Fibroblast of upper back skin (primary cell): ENCODE measurements around the gene CXorf58.

Experiments used
- DNase-seq: peaks from one replicate; pipeline ENCODE4 v3.0.0-alpha.2; 2013

The CXorf58 gene

GRCh38 chrX:23901060-23901459 is 6.7 kb upstream of the CXorf58 start:
- peak; percentile 56 for DNase-seq

DNA sequence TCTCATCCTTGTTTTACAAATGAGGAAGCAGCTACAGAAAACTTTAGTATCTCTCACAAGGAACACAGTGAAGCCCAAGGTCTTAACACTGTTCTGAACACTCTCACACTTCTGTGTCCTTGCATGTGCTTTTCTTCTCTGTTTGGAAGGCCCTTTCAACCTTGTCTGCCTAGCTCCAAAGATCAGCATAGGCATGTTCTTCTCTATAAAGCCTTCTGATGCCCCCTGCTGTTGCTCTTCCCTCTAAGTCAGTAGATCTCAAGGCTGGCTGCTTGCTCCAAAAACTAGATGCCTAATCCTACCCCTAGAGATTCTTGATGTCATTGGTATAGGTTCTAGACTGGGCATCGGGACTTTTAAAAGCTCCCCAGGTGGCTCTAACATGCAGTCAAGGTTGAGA is 6.0 kb upstream of the CXorf58 start:
- DNase-seq, result peak; percentile 73

DNA sequence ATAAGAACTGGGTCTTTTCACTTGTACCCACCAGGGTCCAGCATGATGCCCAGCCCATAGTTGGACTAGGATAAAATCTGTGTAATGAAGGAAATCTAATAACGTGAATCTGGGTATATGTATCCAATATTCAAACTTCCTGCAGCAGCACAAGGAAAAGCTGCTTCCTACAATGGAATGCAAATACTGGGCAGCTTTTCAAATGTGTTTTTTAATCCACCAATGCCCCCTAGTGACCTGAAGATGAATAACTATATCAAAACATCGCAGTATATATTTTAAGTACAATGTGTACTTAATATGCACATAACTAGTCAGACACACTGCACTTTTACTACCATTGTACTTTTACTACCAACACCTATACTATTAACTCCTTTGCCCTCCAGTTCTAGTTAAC is 5.4 kb upstream of the CXorf58 start:
- DNase-seq, result peak; percentile 66

GRCh38 chrX:23904096-23904495 is 3.7 kb upstream of the CXorf58 start:
- DNase-seq, result no peak

DNA sequence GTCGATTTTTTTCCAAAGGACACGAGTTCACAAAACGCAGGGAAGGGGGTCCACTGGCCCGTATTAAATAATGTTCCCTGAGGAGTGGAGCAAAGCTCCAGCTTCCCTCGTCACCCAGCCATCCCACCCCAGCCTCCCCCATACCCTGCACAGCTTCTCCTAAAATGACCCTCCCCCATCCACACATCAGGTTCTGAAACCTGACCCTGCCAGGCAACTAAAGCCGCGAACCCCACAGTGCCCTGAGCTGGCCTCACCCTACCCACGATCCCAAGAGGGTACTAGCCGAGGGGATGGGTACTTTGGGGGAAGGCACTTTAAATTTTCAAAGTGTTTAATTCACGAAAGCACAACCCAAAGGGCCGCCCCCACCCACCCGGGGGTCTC is 702 bp upstream of the CXorf58 start:
- DNase-seq, result no peak

- DNase-seq, result no peak
These were observed 606 bp downstream of the CXorf58 start for GRCh38 chrX:23908219-23909004.

DNA sequence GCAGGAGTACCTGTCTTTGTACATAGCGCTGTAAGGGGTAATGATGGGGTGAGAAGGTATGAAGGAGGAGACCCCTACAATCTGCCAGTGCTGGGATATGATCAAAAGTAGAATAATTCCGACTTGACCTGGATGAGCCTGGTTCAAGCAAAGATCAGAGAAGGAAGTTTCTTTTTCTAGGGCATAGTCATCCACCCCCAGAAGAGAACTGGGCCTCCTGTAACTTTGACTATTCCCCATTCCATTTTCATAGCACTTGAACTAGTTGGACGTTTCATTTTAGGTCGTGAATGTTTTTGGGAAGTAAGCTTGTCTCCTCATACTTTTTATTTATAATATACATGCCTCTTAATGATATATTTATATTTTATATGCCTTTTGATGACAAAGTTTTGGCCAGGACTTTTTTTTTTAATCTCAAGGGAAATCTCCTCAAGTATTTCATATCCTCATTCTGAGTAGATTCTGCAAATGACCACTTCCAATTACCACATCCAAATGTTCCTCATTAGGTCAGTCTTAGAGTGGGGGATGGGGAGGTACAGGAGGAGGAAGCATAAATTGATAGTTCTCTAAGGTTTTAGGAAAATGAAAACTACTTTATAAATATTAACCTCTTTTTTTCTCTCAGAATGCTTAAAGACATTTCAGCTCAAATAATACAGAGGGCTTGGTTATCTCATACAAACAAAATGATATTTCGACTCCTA is 3.5 kb downstream of the CXorf58 start:
- DNase-seq, result no peak

DNA sequence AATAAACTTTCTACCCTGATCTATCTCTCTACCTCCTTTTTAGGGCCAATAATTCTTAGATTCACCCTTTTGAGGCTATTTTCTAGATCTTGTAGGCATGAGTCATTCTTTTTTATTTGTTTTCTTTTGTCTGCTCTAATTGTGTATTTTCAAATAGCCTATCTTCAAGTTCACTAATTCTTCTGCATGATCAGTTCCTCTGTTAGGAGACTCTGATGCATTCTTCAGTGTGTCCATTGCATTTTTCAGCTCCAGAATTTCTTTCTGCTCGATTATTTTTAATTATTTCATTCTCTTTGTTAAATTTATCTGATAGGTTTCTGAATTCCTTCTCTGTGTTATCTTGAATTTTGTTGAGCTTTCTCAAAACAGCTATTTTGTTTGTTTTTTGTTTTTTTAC is 11.3 kb downstream of the CXorf58 start:
- DNase-seq, result no peak

DNA sequence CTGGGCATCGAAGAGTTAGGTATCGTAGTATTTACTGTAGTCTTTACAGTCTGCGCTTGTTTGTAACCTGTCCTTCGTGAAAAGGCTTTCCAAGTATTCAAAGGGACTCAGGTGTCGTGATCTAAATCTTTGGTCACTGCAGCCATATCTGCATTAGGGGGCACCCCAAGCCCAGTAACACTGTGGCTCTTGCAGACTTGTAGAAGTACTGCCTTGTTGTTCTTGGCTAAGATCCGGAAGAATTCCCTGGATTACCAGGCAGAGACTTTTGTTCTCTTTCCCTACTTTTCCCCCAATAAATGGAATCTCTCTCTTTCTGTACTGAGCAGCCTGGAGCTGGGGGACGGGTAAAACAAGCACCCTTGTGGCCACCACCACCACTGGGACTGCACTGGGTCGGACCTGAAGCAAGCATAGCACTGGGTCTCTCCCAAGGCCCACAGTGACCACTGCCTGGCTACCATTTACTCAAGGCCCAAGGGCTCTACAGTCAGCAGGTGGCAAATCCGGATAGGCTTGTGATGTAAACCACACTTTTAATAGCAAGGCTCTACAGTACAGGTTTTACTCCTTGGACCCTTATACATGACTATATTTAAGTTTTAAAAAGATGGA is 12.0 kb downstream of the CXorf58 start:
- DNase-seq, result peak; percentile 31

DNA sequence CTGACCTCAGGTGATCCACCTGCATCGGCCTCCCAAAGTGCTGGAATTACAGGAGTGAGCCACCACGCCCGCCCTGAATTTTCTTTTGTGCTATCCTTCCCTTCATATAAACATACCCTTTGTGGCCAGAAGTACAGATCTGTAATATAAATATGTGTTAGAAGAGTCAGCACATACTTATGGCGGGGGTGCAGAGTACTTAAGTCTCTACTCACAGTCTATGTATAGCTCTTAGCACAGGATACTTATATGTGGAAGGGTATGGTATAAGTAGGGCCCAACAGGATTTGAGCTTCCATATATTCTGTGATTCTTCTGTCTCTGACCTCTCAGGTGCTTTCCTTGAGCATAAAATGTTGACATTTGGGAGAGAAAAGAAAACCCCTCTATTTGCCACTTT is 18.2 kb downstream of the CXorf58 start:
- no peak for DNase-seq

DNA sequence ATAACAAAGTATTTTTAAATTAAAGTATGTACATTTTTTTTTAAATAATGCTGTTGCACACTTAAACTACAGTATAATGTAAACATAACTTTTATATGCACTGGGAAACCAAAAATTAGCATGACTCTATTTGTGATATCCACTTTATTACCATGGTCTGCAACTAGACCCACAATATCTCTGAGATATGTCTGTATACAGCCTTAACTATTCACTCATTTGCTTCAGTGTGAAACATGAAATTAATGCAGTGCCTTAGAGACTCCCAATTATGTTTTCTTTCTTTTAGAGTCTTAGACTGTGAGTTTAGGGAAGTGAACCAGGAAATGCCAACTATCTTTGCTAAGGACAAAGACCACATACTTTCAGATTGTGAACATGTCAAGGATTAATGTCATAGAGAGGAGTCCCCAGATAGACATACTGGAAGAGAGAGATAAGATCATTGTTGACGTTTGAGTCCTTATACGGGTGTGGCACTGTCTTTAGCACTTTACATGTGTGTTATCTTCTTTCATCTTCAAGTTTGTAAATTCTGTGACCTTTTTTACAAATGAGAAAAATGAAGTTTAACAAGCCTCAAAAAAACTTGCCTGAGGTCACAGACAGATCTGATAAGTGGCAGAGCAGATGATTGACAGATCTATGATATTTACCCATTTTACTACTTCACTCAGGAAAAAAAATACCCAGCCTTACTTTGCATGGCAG is 23.2 kb downstream of the CXorf58 start:
- no peak for DNase-seq

DNA sequence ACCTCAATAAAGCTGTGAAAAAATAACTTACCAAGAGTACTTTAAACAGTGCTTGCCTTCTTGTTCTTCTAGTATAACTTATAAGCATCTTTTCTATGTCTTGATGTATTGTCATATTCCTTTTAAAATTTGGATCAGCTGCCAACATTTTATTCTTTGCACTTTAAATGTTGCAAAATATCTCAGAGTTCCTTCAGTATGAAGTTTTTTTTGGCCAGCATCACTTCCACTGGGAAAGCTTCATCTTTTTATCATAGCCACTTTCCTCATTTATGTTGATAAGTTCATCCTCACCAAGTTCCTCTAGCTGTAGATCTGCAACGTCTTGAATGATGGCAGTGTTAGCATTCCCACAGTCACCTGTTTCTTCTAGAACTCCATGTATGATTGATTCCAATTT is 24.2 kb downstream of the CXorf58 start:
- no peak for DNase-seq

DNA sequence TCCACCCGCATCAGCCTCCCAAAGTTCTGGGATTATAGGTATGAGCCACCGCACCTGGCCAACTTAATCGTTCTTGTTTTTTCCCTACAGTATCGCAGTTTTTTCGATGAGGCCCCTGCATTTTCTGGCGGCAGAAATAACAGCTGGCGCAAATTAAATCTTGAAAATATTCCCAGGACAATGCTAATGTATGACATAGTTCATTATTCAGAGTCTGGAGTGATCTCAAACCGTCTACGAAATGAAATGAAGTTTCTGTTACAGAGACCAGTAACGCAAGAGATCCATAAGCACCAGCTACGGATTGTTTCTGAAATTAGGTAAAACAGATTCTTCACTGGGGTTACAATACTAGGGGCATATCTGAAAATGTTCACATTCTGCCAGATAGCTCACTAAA is 27.3 kb downstream of the CXorf58 start:
- DNase-seq, result peak; percentile 30

GRCh38 chrX:23936180-23936579 is 28.4 kb downstream of the CXorf58 start:
- DNase-seq, result no peak

DNA sequence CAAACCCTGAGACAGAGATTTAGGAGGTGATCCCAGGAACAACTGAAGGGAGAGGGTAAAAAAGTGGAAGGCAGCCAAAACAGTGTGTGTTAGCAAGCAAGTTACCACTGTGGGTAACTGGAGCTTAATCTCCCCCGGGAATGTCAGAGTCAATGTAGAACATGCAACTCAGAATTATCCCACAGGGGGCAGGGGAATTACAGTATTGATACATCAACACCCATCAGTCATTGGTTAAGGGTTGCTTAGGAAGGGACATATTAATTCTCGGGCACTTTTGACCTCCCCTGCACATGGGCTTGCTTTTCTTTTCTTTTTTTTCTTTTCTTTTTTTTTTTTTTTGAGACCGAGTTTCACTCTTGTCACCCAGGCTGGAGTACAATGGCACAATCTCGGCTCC is 29.3 kb downstream of the CXorf58 start:
- DNase-seq, result peak; percentile 25

DNA sequence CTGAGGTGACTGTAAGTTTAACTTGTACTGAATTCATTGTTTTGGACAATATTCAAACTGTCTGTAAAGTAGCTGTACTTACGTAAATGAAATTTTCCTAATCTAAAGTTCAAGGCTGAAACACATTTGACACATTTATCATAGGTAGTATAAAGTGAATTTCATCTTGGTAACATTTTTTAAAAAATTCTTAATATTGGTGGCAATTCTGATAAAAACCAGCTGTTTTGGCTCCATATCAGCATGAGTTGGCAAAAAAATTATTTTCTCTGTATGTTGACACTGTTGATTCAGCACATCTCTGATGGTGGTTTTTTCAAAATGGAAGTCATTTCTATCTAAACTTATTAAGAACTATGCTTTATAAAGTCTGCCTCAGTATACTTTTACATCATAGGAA is 30.9 kb downstream of the CXorf58 start:
- DNase-seq, result peak; percentile 25

- DNase-seq, result no peak
These were observed 31.4 kb downstream of the CXorf58 start for GRCh38 chrX:23939203-23939602.

DNA sequence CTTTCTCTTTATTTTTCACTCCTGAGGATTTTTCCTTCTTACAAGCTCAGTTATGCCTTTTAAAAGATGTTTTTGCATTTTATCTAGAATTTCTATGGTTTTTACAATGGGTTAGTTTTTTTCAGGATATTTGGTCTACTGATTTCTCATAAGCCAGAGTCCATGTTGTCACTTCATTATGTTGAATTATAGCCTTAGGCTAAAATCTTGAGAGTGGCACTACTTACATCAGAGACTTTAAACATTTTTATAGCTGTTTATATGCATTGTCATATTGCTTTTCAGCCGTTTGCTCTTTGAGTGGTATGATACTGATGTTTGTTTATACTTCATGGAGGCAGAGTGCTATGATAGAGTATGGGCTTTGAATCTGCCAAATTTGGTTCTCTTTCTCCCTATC is 36.4 kb downstream of the CXorf58 start:
- DNase-seq, result no peak

DNA sequence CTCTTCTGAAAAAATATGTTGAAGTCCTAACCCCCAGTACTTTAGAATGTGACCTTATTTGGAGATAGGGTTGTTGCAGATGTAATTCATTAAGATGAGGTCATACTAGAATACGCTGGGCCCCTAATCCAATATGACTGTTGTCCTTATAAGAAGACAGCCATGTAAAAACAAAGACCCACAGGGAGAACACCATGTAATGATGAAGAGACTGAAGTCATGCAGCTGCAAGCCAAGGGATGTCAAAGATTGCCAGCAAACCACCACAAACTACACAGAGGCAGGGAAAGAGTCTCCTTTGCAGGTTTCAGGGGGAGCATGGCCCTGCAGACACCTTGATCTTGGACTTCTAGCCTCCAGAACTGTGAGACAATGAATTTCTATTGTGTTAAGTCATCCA is 37.4 kb downstream of the CXorf58 start:
- DNase-seq, result no peak

DNA sequence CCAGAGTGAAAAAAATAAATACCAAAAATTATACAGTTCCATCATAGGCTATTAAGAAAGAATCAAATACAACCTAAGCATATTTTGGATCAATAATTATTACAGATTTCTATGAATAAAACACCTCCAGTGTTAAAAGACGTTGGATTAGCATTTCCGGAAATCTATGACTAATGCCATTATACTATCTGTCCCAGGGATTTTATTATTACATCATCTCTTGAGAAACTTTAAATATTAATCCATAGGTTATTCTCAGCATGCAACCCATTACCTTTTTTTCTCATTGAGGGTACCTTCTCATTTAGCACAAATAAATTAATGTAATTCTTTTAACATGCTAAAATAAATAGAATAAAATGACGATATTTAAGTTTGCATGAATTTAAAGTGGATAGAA is 44.6 kb downstream of the CXorf58 start:
- DNase-seq, result no peak

DNA sequence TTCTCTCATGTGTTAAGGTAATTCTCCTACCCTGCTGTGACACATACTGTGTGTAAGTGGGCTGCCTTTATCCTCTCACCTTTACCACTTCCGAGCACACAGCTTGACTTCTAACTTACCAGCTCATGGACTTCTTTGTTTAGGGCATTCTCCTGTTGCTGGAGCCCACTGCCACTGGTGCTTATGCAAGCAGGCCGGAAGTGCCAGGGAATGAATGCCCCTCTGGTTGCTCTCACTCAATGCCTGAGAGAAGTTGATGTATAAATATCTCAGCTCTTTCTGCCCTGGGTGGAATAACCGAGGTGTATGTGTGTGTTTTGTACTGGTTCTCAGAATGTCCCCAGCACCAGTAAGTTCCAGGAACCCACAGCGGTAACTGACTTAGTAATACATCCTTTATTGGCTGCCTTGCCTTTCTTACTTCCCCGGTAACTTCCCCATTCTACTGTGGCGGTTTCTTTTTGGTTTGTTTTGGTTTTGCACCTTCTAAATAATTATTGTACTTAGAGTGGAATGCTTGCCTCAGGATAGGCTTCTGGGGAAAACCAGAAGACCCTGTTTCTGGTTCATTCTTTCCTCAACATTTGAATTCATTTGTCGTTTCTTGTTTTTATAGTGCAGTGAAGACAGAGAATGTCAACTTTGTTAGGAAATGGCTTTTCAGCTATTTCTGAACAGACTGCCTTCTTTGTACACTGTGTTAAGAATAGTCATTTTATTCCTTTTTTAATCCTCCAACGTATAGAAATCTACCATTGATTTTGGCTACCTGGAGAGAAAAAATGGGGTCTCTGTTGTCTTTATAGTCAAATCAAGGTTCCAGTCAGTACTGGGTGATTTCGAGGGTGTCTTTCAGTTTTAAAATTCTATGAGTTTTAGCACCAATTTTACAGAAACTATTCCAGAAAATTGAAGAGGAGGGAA is 45.4 kb downstream of the CXorf58 start:
- no peak for DNase-seq

DNA sequence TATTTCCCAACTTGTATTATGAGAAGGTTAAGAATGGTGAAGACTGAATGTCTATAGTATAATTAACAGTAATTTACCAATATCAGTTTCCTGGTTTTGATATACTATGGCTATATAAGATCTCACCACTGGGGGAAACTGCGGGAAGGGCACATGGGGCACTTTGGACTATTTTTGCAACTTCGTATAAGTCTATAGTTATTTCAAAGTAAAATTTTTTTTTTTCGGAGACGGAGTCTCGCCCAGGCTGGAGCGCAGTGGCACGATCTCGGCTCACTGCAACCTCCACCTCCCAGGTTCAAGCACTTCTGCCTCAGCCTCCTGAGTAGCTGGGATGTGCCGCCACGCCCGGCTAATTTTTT is 46.1 kb downstream of the CXorf58 start:
- DNase-seq, result no peak

GRCh38 chrX:23954396-23954795 is 46.6 kb downstream of the CXorf58 start:
- no peak for DNase-seq
